Measurements from ENCODE around the gene MLLT6. TPM values are rescaled to one million over a fixed set of nuclear protein-coding genes. Genes with fewer than 3 reads are reported as not detected.

The MLLT6 gene
- polyA plus RNA-seq, 2 donors, result 20.9 to 66.1 TPM

- WGBS, 2 donors, result 90 to 91% methylated on average over 19 of the region's 19 CpGs
Observed at GRCh38 chr17:38740044-38740443, 35.0 kb downstream of the MLLT6 start.

GRCh38 chr17:38740806-38741205 lies 35.7 kb downstream of the MLLT6 start:
- no peaks in the 10 kb centered on the region for H3K9me3 ChIP-seq (ENCODE audit: control insufficient read depth in 2 of 2, insufficient read depth in 1 of 2, low read depth in 1 of 2, low read length in 1 of 2)
- no peaks in the 10 kb centered on the region for H3K27me3 ChIP-seq (ENCODE audit: control insufficient read depth in 1 of 2, insufficient read depth in 2 of 2, low read length in 2 of 2)
- H3K4me1 ChIP-seq (ENCODE audit: control insufficient read depth in 2 of 2, insufficient read depth in 2 of 2, low read length in 1 of 2), result peaks cover 0 to 11% of the 10 kb centered on the region in 2 donors
- H3K36me3 ChIP-seq (ENCODE audit: control insufficient read depth in 2 of 2, insufficient read depth in 2 of 2, low read length in 1 of 2), result peaks cover 3 to 24% of the 10 kb centered on the region in 2 donors
- 68 to 78% methylated on average over 4 of the region's 4 CpGs for WGBS, 2 donors
- H3K27ac ChIP-seq (ENCODE audit: low read depth in 2 of 2, low read length in 1 of 2), result no peak overlapping the region
- H3K4me3 ChIP-seq (ENCODE audit: low read depth in 1 of 2, low read length in 2 of 2), result no peak overlapping the region

More at GRCh38 chr17:38740044-38740443, 35.0 kb downstream of the MLLT6 start:
- H3K27ac ChIP-seq (ENCODE audit: low read depth in 2 of 2, low read length in 1 of 2), result no peak overlapping the region
- no peak overlapping the region for H3K4me3 ChIP-seq (ENCODE audit: low read depth in 1 of 2, low read length in 2 of 2)
- H3K36me3 ChIP-seq (ENCODE audit: control insufficient read depth in 2 of 2, insufficient read depth in 2 of 2, low read length in 1 of 2), result peaks cover 3 to 30% of the 10 kb centered on the region in 2 donors
- no peaks in the 10 kb centered on the region for H3K27me3 ChIP-seq (ENCODE audit: control insufficient read depth in 1 of 2, insufficient read depth in 2 of 2, low read length in 2 of 2)
- no peaks in the 10 kb centered on the region for H3K9me3 ChIP-seq (ENCODE audit: control insufficient read depth in 2 of 2, insufficient read depth in 1 of 2, low read depth in 1 of 2, low read length in 1 of 2)
- H3K4me1 ChIP-seq (ENCODE audit: control insufficient read depth in 2 of 2, insufficient read depth in 2 of 2, low read length in 1 of 2), result peaks cover 0 to 14% of the 10 kb centered on the region in 2 donors

DNA sequence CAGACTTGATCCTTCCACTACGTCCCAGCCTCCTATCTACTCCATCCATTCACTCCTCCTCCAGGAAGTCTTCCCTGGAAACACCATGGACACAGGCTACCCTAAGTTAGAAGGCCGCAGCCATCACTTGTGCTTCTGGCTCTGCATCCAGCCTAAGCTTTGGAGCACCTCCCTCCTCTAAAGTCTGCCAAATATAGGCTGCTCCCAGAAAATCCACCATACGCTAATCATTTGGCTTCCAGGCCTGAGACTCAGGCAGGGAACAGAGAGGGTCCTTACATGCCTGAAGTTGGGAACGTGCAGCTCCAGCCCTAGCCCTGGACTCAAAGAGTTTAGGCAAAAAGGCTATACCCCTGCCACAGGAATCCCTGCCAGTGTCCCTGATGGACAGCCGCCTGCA lies 36.4 kb downstream of the MLLT6 start:
- Histone ChIP-seq H3K36me3 (ENCODE audit: control insufficient read depth in 2 of 2, insufficient read depth in 2 of 2, low read length in 1 of 2) (peaks cover 3 to 22% of the 10 kb centered on the region in 2 donors), H3K27me3 (ENCODE audit: control insufficient read depth in 1 of 2, insufficient read depth in 2 of 2, low read length in 2 of 2) (no peaks in the 10 kb centered on the region), H3K4me1 (ENCODE audit: control insufficient read depth in 2 of 2, insufficient read depth in 2 of 2, low read length in 1 of 2) (peaks cover 0 to 16% of the 10 kb centered on the region in 2 donors), H3K4me3 (ENCODE audit: low read depth in 1 of 2, low read length in 2 of 2) (no peak overlapping the region), H3K27ac (ENCODE audit: low read depth in 2 of 2, low read length in 1 of 2) (peak overlapping the region; percentile 81 to 83), H3K9me3 (ENCODE audit: control insufficient read depth in 2 of 2, insufficient read depth in 1 of 2, low read depth in 1 of 2, low read length in 1 of 2) (no peaks in the 10 kb centered on the region)
- 57% methylated on average over 5 of the region's 5 CpGs for WGBS, 2 donors

GRCh38 chr17:38741921-38742410 lies 36.9 kb downstream of the MLLT6 start:
- peaks cover 3 to 22% of the 10 kb centered on the region in 2 donors for H3K36me3 ChIP-seq (ENCODE audit: control insufficient read depth in 2 of 2, insufficient read depth in 2 of 2, low read length in 1 of 2)
- no peaks in the 10 kb centered on the region for H3K27me3 ChIP-seq (ENCODE audit: control insufficient read depth in 1 of 2, insufficient read depth in 2 of 2, low read length in 2 of 2)
- H3K9me3 ChIP-seq (ENCODE audit: control insufficient read depth in 2 of 2, insufficient read depth in 1 of 2, low read depth in 1 of 2, low read length in 1 of 2), result no peaks in the 10 kb centered on the region
- peak overlapping the region; percentile 81 to 83 for H3K27ac ChIP-seq (ENCODE audit: low read depth in 2 of 2, low read length in 1 of 2)
- 21 to 35% methylated on average over 7 of the region's 7 CpGs for WGBS, 2 donors
- H3K4me3 ChIP-seq (ENCODE audit: low read depth in 1 of 2, low read length in 2 of 2), result no peak overlapping the region
- peaks cover 0 to 18% of the 10 kb centered on the region in 2 donors for H3K4me1 ChIP-seq (ENCODE audit: control insufficient read depth in 2 of 2, insufficient read depth in 2 of 2, low read length in 1 of 2)

GRCh38 chr17:38742411-38743308 lies 37.6 kb downstream of the MLLT6 start:
- peaks cover 0 to 20% of the 10 kb centered on the region in 2 donors for H3K4me1 ChIP-seq (ENCODE audit: control insufficient read depth in 2 of 2, insufficient read depth in 2 of 2, low read length in 1 of 2)
- peaks cover 3 to 22% of the 10 kb centered on the region in 2 donors for H3K36me3 ChIP-seq (ENCODE audit: control insufficient read depth in 2 of 2, insufficient read depth in 2 of 2, low read length in 1 of 2)
- peak overlapping the region; percentile 81 to 83 for H3K27ac ChIP-seq (ENCODE audit: low read depth in 2 of 2, low read length in 1 of 2)
- H3K27me3 ChIP-seq (ENCODE audit: control insufficient read depth in 1 of 2, insufficient read depth in 2 of 2, low read length in 2 of 2), result no peaks in the 10 kb centered on the region
- H3K4me3 ChIP-seq (ENCODE audit: low read depth in 1 of 2, low read length in 2 of 2), result no peak overlapping the region
- WGBS, 2 donors, result 40 to 41% methylated on average over 22 of the region's 22 CpGs
- H3K9me3 ChIP-seq (ENCODE audit: control insufficient read depth in 2 of 2, insufficient read depth in 1 of 2, low read depth in 1 of 2, low read length in 1 of 2), result no peaks in the 10 kb centered on the region

GRCh38 chr17:38743556-38744171 lies 38.6 kb downstream of the MLLT6 start:
- peaks cover 0 to 15% of the 10 kb centered on the region in 2 donors for H3K36me3 ChIP-seq (ENCODE audit: control insufficient read depth in 2 of 2, insufficient read depth in 2 of 2, low read length in 1 of 2)
- no peaks in the 10 kb centered on the region for H3K9me3 ChIP-seq (ENCODE audit: control insufficient read depth in 2 of 2, insufficient read depth in 1 of 2, low read depth in 1 of 2, low read length in 1 of 2)
- WGBS, 2 donors, result 68 to 73% methylated on average over 4 of the region's 4 CpGs
- H3K27me3 ChIP-seq (ENCODE audit: control insufficient read depth in 1 of 2, insufficient read depth in 2 of 2, low read length in 2 of 2), result no peaks in the 10 kb centered on the region
- H3K4me1 ChIP-seq (ENCODE audit: control insufficient read depth in 2 of 2, insufficient read depth in 2 of 2, low read length in 1 of 2), result peaks cover 0 to 20% of the 10 kb centered on the region in 2 donors
- H3K27ac ChIP-seq (ENCODE audit: low read depth in 2 of 2, low read length in 1 of 2), result no peak overlapping the region
- no peak overlapping the region for H3K4me3 ChIP-seq (ENCODE audit: low read depth in 1 of 2, low read length in 2 of 2)

DNA sequence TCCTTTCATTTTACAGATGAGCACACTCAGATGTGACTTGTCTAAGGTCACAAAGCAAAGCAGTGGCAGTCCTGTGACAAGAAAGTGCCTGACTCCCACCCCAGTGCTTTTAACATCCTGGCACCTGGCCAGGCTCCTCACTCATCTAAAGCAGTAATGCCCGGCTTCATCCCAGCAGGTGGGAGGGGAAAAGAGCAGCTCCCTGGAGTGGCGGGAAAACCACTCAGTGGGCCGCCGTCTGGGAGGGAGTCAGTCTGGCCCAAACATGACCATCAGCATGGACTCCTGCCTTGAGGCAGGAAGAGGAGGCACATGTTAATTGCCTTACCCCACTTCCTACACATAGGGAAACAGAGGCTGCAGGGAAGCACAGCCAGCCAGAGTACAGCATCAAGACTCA lies 40.5 kb downstream of the MLLT6 start:
- 47 to 57% methylated on average over 4 of the region's 4 CpGs for WGBS, 2 donors

GRCh38 chr17:38746004-38746848 lies 41.2 kb downstream of the MLLT6 start:
- Histone ChIP-seq H3K27ac (ENCODE audit: low read depth in 2 of 2, low read length in 1 of 2) (peak overlapping the region; percentile 3 to 38), H3K4me1 (ENCODE audit: control insufficient read depth in 2 of 2, insufficient read depth in 2 of 2, low read length in 1 of 2) (peaks cover 0 to 22% of the 10 kb centered on the region in 2 donors), H3K27me3 (ENCODE audit: control insufficient read depth in 1 of 2, insufficient read depth in 2 of 2, low read length in 2 of 2) (no peaks in the 10 kb centered on the region), H3K36me3 (ENCODE audit: control insufficient read depth in 2 of 2, insufficient read depth in 2 of 2, low read length in 1 of 2) (peaks cover 0 to 2% of the 10 kb centered on the region in 2 donors), H3K9me3 (ENCODE audit: control insufficient read depth in 2 of 2, insufficient read depth in 1 of 2, low read depth in 1 of 2, low read length in 1 of 2) (no peaks in the 10 kb centered on the region), H3K4me3 (ENCODE audit: low read depth in 1 of 2, low read length in 2 of 2) (peak overlapping the region in 1 of 2 donors; percentile 72)
- WGBS, 2 donors, result 48 to 52% methylated on average over 8 of the region's 8 CpGs

More for the DNA sequence above, 40.5 kb downstream of the MLLT6 start:
- Histone ChIP-seq H3K4me1 (ENCODE audit: control insufficient read depth in 2 of 2, insufficient read depth in 2 of 2, low read length in 1 of 2) (peaks cover 0 to 22% of the 10 kb centered on the region in 2 donors), H3K9me3 (ENCODE audit: control insufficient read depth in 2 of 2, insufficient read depth in 1 of 2, low read depth in 1 of 2, low read length in 1 of 2) (no peaks in the 10 kb centered on the region), H3K27ac (ENCODE audit: low read depth in 2 of 2, low read length in 1 of 2) (no peak overlapping the region), H3K4me3 (ENCODE audit: low read depth in 1 of 2, low read length in 2 of 2) (no peak overlapping the region), H3K27me3 (ENCODE audit: control insufficient read depth in 1 of 2, insufficient read depth in 2 of 2, low read length in 2 of 2) (no peaks in the 10 kb centered on the region), H3K36me3 (ENCODE audit: control insufficient read depth in 2 of 2, insufficient read depth in 2 of 2, low read length in 1 of 2) (peaks cover 0 to 2% of the 10 kb centered on the region in 2 donors)

Measured in esophagus (tissue), 2 donors.